K562 (cell line): ENCODE data around the gene RAD52. TPM values are rescaled to one million over a fixed set of nuclear protein-coding genes. Genes with fewer than 3 reads are reported as not detected.

Source experiments
- AFF4 ChIP-seq: sonication (generic); formaldehyde crosslinking; IDR thresholded peaks from 2 replicates; pipeline ENCODE4 v1.8.0; 2023; ENCODE audit warnings: mild to moderate bottlenecking, missing genetic modification reagents
- ARID4B ChIP-seq: sonication (generic); formaldehyde crosslinking; IDR thresholded peaks from 2 replicates; pipeline ENCODE4 v1.8.0; 2022; ENCODE audit warnings: mild to moderate bottlenecking, missing genetic modification reagents
- ARNT ChIP-seq, 2 experiments: fragments of 450-650 bp; IDR thresholded peaks; 2 replicates each; pipeline ENCODE4 v1.6.1; 2016; ENCODE audit warnings: mild to moderate bottlenecking in 1 of 2
- ATF7 ChIP-seq: fragments of 450-650 bp; IDR thresholded peaks from 2 replicates; pipeline ENCODE4 v1.7.1; 2014; ENCODE audit warnings: mild to moderate bottlenecking, moderate library complexity
- CBX3 ChIP-seq, 2 experiments: IDR thresholded peaks; 1 replicate in 1 of 2; 2 replicates in 1 of 2; pipeline ENCODE4 v1.6.1; 2012; ENCODE audit warnings: inconsistent platforms in 2 of 2, low read length in 2 of 2, borderline replicate concordance in 1 of 2, control low read depth in 1 of 2
- CHD4 ChIP-seq: fragments of 200-600 bp; sonication (generic); IDR thresholded peaks from 3 replicates; pipeline ENCODE4 v1.6.1; 2012; ENCODE audit warnings: low read depth, mild to moderate bottlenecking, mixed read lengths, low read length, inconsistent platforms; ENCODE audit not compliant: insufficient read depth, insufficient replicate concordance, poor library complexity, severe bottlenecking
- HNRNPH1 ChIP-seq: fragments of 200-400 bp; formaldehyde crosslinking; optimal IDR thresholded peaks from 2 replicates; pipeline ENCODE3; 2017; ENCODE audit warnings: low read depth, mild to moderate bottlenecking, low read length, moderate library complexity
- MTA1 ChIP-seq: fragments of 450-650 bp; IDR thresholded peaks from 2 replicates; pipeline ENCODE4 v1.6.1; 2017; ENCODE audit warnings: borderline replicate concordance
- NBN ChIP-seq: fragments of 450-650 bp; IDR thresholded peaks from 2 replicates; pipeline ENCODE4 v1.6.1; 2016; ENCODE audit warnings: low read depth, mild to moderate bottlenecking
- NFE2 ChIP-seq: IDR thresholded peaks from 2 replicates; pipeline ENCODE4 v1.6.1; 2014; ENCODE audit warnings: antibody characterized with exemption, low read depth
- NKRF ChIP-seq: fragments of 450-650 bp; IDR thresholded peaks from 2 replicates; pipeline ENCODE4 v1.6.1; 2016; ENCODE audit warnings: borderline replicate concordance
- PCBP1 ChIP-seq: fragments of 200-400 bp; formaldehyde crosslinking; IDR thresholded peaks from 2 replicates; pipeline ENCODE4 v1.6.1; 2018; ENCODE audit warnings: mild to moderate bottlenecking, low read depth, low read length; ENCODE audit not compliant: poor library complexity, severe bottlenecking
- PHF20 ChIP-seq: fragments of 450-650 bp; IDR thresholded peaks from 2 replicates; pipeline ENCODE4 v1.6.1; 2018; ENCODE audit not compliant: partially characterized antibody
- YY1 ChIP-seq, 3 experiments: IDR thresholded peaks; 2 replicates each; pipeline ENCODE4 v1.6.1; 2011; ENCODE audit warnings: low read length in 2 of 3, mild to moderate bottlenecking in 2 of 3, moderate library complexity in 2 of 3, borderline replicate concordance in 1 of 3, control low read depth in 1 of 3, low read depth in 1 of 3; ENCODE audit not compliant: insufficient read depth in 3 of 3, insufficient replicate concordance in 2 of 3, control insufficient read depth in 1 of 3, insufficient read length in 1 of 3; ENCODE audit errors: extremely low read depth in 1 of 3
- ZNF133 ChIP-seq: fragments of 250-450 bp; sonication (Bioruptor Pico); IDR thresholded peaks from 2 replicates; pipeline ENCODE4 v1.4.0; 2020; ENCODE audit warnings: mild to moderate bottlenecking
- ZSCAN32 ChIP-seq: fragments of 450-650 bp; formaldehyde crosslinking; IDR thresholded peaks from 2 replicates; pipeline ENCODE4 v1.4.0; 2020; ENCODE audit warnings: mild to moderate bottlenecking, moderate library complexity
- polyA plus RNA-seq, 8 experiments: library from polyadenylated mRNA; depleted of rRNA in 4 of 8; stranded (reverse) in 5 of 8; unstranded in 3 of 8; fragments of >200 nt; fragmentation: Nextera tagmentation in 2 of 8; fragmentation: Illumina TruSeq in 1 of 8; extraction: Ambion mirVana in 2 of 8; extraction: Trizol in 1 of 8; gene quantifications; 2 replicates each; pipeline versions ENCODE4 v1.2.1 to v1.2.3, GENCODE V29; 2011 to 2014; ENCODE audit warnings: inconsistent platforms in 1 of 8, missing spikeins in 1 of 8
- total RNA-seq, 7 experiments: library from RNA; depleted of rRNA in 6 of 7; stranded (reverse); fragments of >200 nt in 6 of 7; fragmentation: Illumina TruSeq in 2 of 7; extraction: Trizol in 2 of 7; gene quantifications; 2 replicates each; pipeline versions ENCODE4 v1.2.1 to v1.2.3, GENCODE V29; 2011 to 2021; ENCODE audit warnings: low replicate concordance in 1 of 7

RAD52 gene
- total and polyA plus RNA-seq, 9 of the 15 experiments (the other 6 are each of a cell fraction or from before 2014, with no cell fraction given) = 1.3 to 15.9 (median 9.3) TPM

GRCh38 chr12:949453-950191, at the start of gene RAD52 (continued):
- TF ChIP-seq NKRF (no peak), NBN (0 out of 2 replicates have a peak, but pooled peaks have one; percentile 54), ARNT (IDR thresholded peaks at IDR 0.05) (peak in 1 of 2 experiments; percentile 89; a peak in 1 of 4 replicates), ATF7 (peak; percentile 72), MTA1 (peak; percentile 40; the same call in 1 of the 2 replicates), ZSCAN32 (CRISPR knock-in tag) (no peak), PHF20 (peak; percentile 21), PCBP1 (no peak), YY1 (IDR thresholded peaks at IDR 0.05; ENCODE audit: borderline replicate concordance in 1 of 3, control insufficient read depth in 1 of 3, extremely low read depth in 1 of 3, insufficient read depth in 3 of 3, insufficient read length in 1 of 3, insufficient replicate concordance in 2 of 3, low read depth in 1 of 3, low read length in 2 of 3) (peak in 2 of 3 experiments; percentile 52 to 56), CBX3 (IDR thresholded peaks at IDR 0.05; ENCODE audit: borderline replicate concordance in 1 of 2, low read length in 2 of 2) (no peak; a peak in 1 of 3 replicates), NFE2 (no peak), HNRNPH1 (no peak), CHD4 (no peak), ARID4B (CRISPR knock-in tag) (peak; percentile 23; the same call in 1 of the 2 replicates), AFF4 (CRISPR knock-in tag) (0 out of 2 replicates have a peak, but pooled peaks have one; percentile 57), ZNF133 (no peak)
